Measurements from ENCODE around the gene LPAR3. TPM values are rescaled to one million over a fixed set of nuclear protein-coding genes. Genes with fewer than 3 reads are reported as not detected.

The LPAR3 gene
- total RNA-seq (10 to 100 TPM in 7 of 10 donors, 1 to 10 TPM in 3; 4.9 to 17.3 (median 11.9) TPM), polyA plus RNA-seq (1 to 10 TPM; 4.7 to 8.4 TPM)
- long read RNA-seq, donor 1, transcript LPAR3-201 (3 exons, 1,720 nt) = major isoform, 17 of 27 reads
- long read RNA-seq, donor 1, partial matches to known transcripts = 0 of 27 reads
- long read RNA-seq, donor 1, other reads (novel, unspliced or antisense) = 8 of 27 reads
- long read RNA-seq, donor 2, transcript LPAR3-201 (3 exons, 1,720 nt) = major isoform, 10 of 13 reads
- long read RNA-seq, donor 2, partial matches to known transcripts = 0 of 13 reads
- long read RNA-seq, donor 2, other reads (novel, unspliced or antisense) = 2 of 13 reads
- long read RNA-seq, donor 3, partial matches to known transcripts = 0 of 2 reads
- long read RNA-seq, donor 3, other reads (novel, unspliced or antisense) = 0 of 2 reads

DNA sequence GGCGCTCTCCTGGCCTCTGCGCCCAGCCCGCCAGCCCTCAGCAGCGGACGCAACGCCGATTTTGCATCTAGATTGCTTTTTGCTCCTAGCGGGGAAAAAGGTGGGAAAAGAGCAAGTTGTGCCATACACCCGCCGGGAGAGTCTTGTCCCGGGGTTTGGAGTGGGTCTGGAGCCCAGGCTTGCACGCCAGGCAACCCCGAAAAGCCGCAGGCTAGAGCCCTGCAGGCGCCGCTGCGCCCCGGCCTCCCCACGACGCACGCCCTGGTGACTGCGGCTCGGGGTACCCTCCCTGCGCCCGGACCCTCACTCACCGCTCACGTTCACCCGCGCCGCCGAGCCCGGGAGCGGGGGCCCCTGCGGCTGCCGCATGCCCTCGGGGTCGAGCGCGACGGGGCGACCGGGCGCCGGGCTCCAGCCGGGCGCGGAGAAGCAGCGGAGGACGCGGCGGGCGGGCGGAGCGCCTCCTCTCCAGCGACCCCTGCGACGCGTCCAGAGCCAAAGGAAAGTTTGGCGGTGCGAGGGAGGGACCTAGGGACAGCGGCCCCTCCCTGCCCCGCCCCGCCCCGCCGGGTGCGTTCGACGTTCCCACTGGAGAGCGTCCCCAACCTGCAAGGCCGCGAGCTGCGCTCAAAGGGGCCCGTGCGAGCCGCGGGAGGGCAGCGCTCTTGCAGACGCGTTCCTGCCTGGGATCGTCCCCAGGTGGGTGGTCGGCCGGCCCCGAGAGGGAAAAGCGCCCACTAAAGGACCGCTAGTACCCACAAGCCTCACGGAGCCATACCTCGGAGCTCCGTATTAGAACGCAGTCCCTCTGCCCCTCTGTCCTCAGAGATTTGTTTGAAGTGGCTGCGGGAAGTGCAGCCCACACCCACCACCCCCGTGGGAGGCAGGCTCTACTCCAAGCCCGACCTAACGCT, at the start of gene LPAR3:
TSS of gene LPAR3 (minus strand) at position 502 of the 914 bp plus-strand sequence. CDS start 27,086 bp downstream, outside the sequence.
- peaks cover 0 to 6% (median 0%) of the 10 kb centered on the region in 9 donors for H3K4me1 ChIP-seq
- H3K27ac ChIP-seq = peak within 1 kb of the TSS in 4 of 10 donors; percentile 5 to 61 (median 38)
- intact Hi-C loops (cut with DNase I) = loop anchor here in 1 of 10 donors (5.0 kb wide), 1 partner anchor 96 kb away; no protein-coding TSS in a partner anchor
- H3K36me3 ChIP-seq = no peaks in the 10 kb centered on the region
- TF ChIP-seq, protein P1, sequence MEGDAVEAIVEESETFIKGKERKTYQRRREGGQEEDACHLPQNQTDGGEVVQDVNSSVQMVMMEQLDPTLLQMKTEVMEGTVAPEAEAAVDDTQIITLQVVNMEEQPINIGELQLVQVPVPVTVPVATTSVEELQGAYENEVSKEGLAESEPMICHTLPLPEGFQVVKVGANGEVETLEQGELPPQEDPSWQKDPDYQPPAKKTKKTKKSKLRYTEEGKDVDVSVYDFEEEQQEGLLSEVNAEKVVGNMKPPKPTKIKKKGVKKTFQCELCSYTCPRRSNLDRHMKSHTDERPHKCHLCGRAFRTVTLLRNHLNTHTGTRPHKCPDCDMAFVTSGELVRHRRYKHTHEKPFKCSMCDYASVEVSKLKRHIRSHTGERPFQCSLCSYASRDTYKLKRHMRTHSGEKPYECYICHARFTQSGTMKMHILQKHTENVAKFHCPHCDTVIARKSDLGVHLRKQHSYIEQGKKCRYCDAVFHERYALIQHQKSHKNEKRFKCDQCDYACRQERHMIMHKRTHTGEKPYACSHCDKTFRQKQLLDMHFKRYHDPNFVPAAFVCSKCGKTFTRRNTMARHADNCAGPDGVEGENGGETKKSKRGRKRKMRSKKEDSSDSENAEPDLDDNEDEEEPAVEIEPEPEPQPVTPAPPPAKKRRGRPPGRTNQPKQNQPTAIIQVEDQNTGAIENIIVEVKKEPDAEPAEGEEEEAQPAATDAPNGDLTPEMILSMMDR (IDR thresholded peaks at IDR 0.05) = peak in 3 of 9 donors; percentile 7 to 24 (median 20)
- peaks cover 0 to 44% (median 27%) of the 10 kb centered on the region in 7 donors for H3K27me3 ChIP-seq
- peak; percentile 20 to 56 for DNase-seq
- peak within 1 kb of the TSS; percentile 10 to 56 (median 48) for H3K4me3 ChIP-seq
- 1% methylated on average over 93 of the region's 93 CpGs for WGBS, 2 donors
- no peaks in the 10 kb centered on the region for H3K9me3 ChIP-seq
- peak; percentile 58 to 92 (median 84) for ATAC-seq

GRCh38 chr1:84941843-84942242, 48.8 kb upstream of the LPAR3 start:
- intact Hi-C loops (cut with DNase I) = loop anchor here in 9 of 10 donors (5.0 to 10.0 kb wide), 6 partner anchors 83 to 315 kb away; partner anchors contain the start of gene C1orf52 (in 4 of the 9)
- TF ChIP-seq, protein P1 (IDR thresholded peaks at IDR 0.05) = no peak
- WGBS, 2 donors = 65 to 76% methylated on average over 1 of the region's 1 CpG

GRCh38 chr1:84940481-84940880, 47.5 kb upstream of the LPAR3 start:
- 77% methylated on average over 4 of the region's 4 CpGs for WGBS, 2 donors
- Histone ChIP-seq H3K4me1 (peaks cover 0 to 8% (median under 1%) of the 10 kb centered on the region in 9 donors), H3K4me3 (no peak overlapping the region), H3K27me3 (peaks cover 0 to 4% (median 0%) of the 10 kb centered on the region in 7 donors), H3K27ac (no peak overlapping the region), H3K36me3 (no peaks in the 10 kb centered on the region), H3K9me3 (no peaks in the 10 kb centered on the region)
- ATAC-seq (no peak), DNase-seq (no peak)
- TF ChIP-seq, protein P1 (IDR thresholded peaks at IDR 0.05) = no peak
- intact Hi-C loops (cut with DNase I) = loop anchor here in 9 of 10 donors (5.0 to 10.0 kb wide), 6 partner anchors 84 to 317 kb away; partner anchors contain the start of gene C1orf52 (in 4 of the 9)

More at GRCh38 chr1:84941843-84942242, 48.8 kb upstream of the LPAR3 start:
- Histone ChIP-seq H3K9me3 (no peaks in the 10 kb centered on the region), H3K27ac (no peak overlapping the region), H3K36me3 (no peaks in the 10 kb centered on the region), H3K4me3 (no peak overlapping the region), H3K27me3 (peaks cover 0 to 4% (median 0%) of the 10 kb centered on the region in 7 donors), H3K4me1 (peaks cover 0 to 13% (median 5%) of the 10 kb centered on the region in 9 donors)
- DNase-seq (no peak), ATAC-seq (no peak)
